K562 (cell line): ENCODE data around the gene C20orf141. TPM values are rescaled to one million over a fixed set of nuclear protein-coding genes. Genes with fewer than 3 reads are reported as not detected.

ENCODE experiments used
- ATAC-seq: fragments of 200-7000 bp; cut with Tn5 transposase; 3 replicates; pipeline ENCODE4 v1.9.1; 2020; ENCODE audit warnings: moderate library complexity
- BruUV-seq: library from RNA; stranded (reverse); fragments of 400-500 nt; replicated peaks from 2 replicates; lab custom pipeline; 2021; lab: Mats Ljungman, UMichigan
- CTCF ChIA-PET: fragments of 300-600 bp; formaldehyde crosslinking; extraction: SDS; loops from one replicate; lab custom pipeline; 2021; ENCODE audit warnings: low intra/inter-chr PET ratio; lab: Yijun Ruan, JAX
- POLR2A ChIA-PET: fragments of 300-600, 350-650 bp; sonication (Branson Sonifier 250); formaldehyde crosslinking; extraction: SDS; loops from one replicate; lab custom pipeline; 2021; ENCODE audit warnings: antibody characterized with exemption, inconsistent platforms; lab: Yijun Ruan, JAX
- DNase-seq, 4 experiments: peaks; one replicate each; pipeline versions ENCODE4 v3.0.0 to v3.0.0-alpha.2; 2011 to 2018; ENCODE audit warnings: low spot score in 3 of 4, mixed read lengths in 3 of 4; ENCODE audit errors: extremely low read depth in 1 of 4
- FAIRE-seq: peaks from 2 replicates; lab custom pipeline; 2011; peaks lifted over from hg19 to GRCh38; lab: Jason Lieb, UNC
- H2AFZ ChIP-seq: 2 replicates; pipeline ENCODE4 v1.6.0; 2011; ENCODE audit warnings: low read depth, low read length, control low read depth, inconsistent platforms
- H3K27ac ChIP-seq: fragments of 200-600 bp; 3 replicates; pipeline ENCODE4 v1.8.0; 2011; ENCODE audit warnings: low read depth, mild to moderate bottlenecking, control low read depth, inconsistent platforms, low read length, moderate library complexity, mixed read lengths; ENCODE audit errors: extremely low read depth
- H3K27me3 ChIP-seq, 2 experiments: fragments of 300-600 bp in 1 of 2; 2 replicates in 1 of 2; 3 replicates in 1 of 2; pipeline versions ENCODE4 v1.6.0 to v1.8.0; 2011; ENCODE audit warnings: inconsistent platforms in 2 of 2, low read length in 2 of 2, mild to moderate bottlenecking in 1 of 2, mixed read lengths in 1 of 2, moderate library complexity in 1 of 2; ENCODE audit not compliant: control insufficient read depth in 2 of 2, insufficient read depth in 2 of 2
- H3K36me3 ChIP-seq: fragments of 300-600 bp; 3 replicates; pipeline ENCODE4 v1.8.0; 2011; ENCODE audit warnings: mild to moderate bottlenecking, low read length, inconsistent platforms; ENCODE audit not compliant: control insufficient read depth, insufficient read depth
- H3K4me1 ChIP-seq, 2 experiments: fragments of 200-600 bp in 1 of 2; replicated peaks in 1 of 2; 2 replicates in 1 of 2; 3 replicates in 1 of 2; pipeline versions ENCODE4 v1.5.1 to v1.8.0; 2011; ENCODE audit warnings: inconsistent platforms in 2 of 2, low read length in 2 of 2, mild to moderate bottlenecking in 1 of 2, mixed read lengths in 1 of 2, moderate library complexity in 1 of 2; ENCODE audit not compliant: control insufficient read depth in 2 of 2, insufficient read depth in 2 of 2
- H3K4me2 ChIP-seq: 2 replicates; pipeline ENCODE4 v1.6.1; 2011; ENCODE audit warnings: low read length, control low read depth, inconsistent platforms, mixed read lengths; ENCODE audit not compliant: insufficient read depth
- H3K4me3 ChIP-seq: fragments of 200-600 bp; sonication (generic), shearing (Covaris generic); 2 replicates; pipeline ENCODE4 v1.5.1; 2016; ENCODE audit warnings: control low read depth, inconsistent platforms
- H3K79me2 ChIP-seq: fragments of 200-600 bp; 3 replicates; pipeline ENCODE4 v1.8.0; 2011; ENCODE audit warnings: low read length, inconsistent platforms; ENCODE audit not compliant: control insufficient read depth, insufficient read depth
- H3K9ac ChIP-seq, 2 experiments: 2 replicates each; pipeline versions ENCODE4 v1.6.0 to v1.6.1; 2011; ENCODE audit warnings: low read depth in 2 of 2, low read length in 2 of 2, control low read depth in 1 of 2, inconsistent platforms in 1 of 2, mild to moderate bottlenecking in 1 of 2, mixed read lengths in 1 of 2; ENCODE audit not compliant: insufficient read depth in 1 of 2
- H3K9me1 ChIP-seq: one replicate; pipeline ENCODE4 v1.6.0; 2011; ENCODE audit warnings: inconsistent platforms, mild to moderate bottlenecking, low read length, moderate library complexity; ENCODE audit not compliant: control insufficient read depth, insufficient read depth
- H3K9me3 ChIP-seq: replicated peaks from 2 replicates; pipeline ENCODE4 v1.5.1; 2011; ENCODE audit warnings: low read depth, low read length, inconsistent platforms; ENCODE audit not compliant: control insufficient read depth, insufficient read depth
- H4K20me1 ChIP-seq: replicated peaks from 2 replicates; pipeline ENCODE4 v1.6.1; 2011; ENCODE audit warnings: low read length, inconsistent platforms, mixed read lengths; ENCODE audit not compliant: control insufficient read depth, insufficient read depth
- CEBPG ChIP-seq, 3 experiments: fragments of 200-800 bp in 1 of 3; sonication (Bioruptor generic) in 1 of 3; sonication (generic) in 1 of 3; formaldehyde crosslinking in 1 of 3; IDR thresholded peaks in 2 of 3; conservative IDR thresholded peaks in 1 of 3; 2 replicates each; pipeline versions ENCODE4 v1.6.1 to v1.8.0; 2016 to 2022; ENCODE audit warnings: missing compliant biosample characterization in 2 of 3, missing genetic modification characterization in 2 of 3, mild to moderate bottlenecking in 1 of 3, missing genetic modification reagents in 1 of 3
- CTCF ChIP-seq, 3 experiments: IDR thresholded peaks in 2 of 3; conservative IDR thresholded peaks in 1 of 3; 2 replicates each; pipeline ENCODE4 v1.5.1; 2011 to 2012; ENCODE audit warnings: low read length in 3 of 3, mild to moderate bottlenecking in 3 of 3, control low read depth in 2 of 3, improper control_type of control experiment in 1 of 3, inconsistent platforms in 1 of 3, low read depth in 1 of 3, mixed read lengths in 1 of 3, moderate library complexity in 1 of 3; ENCODE audit not compliant: insufficient read depth in 2 of 3
- KHSRP ChIP-seq: fragments of 450-650 bp; IDR thresholded peaks from 2 replicates; pipeline ENCODE4 v1.6.1; 2017
- RREB1 ChIP-seq: fragments of 250-450 bp; sonication (Bioruptor Pico); IDR thresholded peaks from 2 replicates; pipeline ENCODE4 v1.4.0; 2020
- ZNF696 ChIP-seq: fragments of 250-450 bp; sonication (Bioruptor Pico); conservative IDR thresholded peaks from 2 replicates; pipeline ENCODE4 v1.4.0; 2020; ENCODE audit warnings: mild to moderate bottlenecking, moderate library complexity
- WGBS: fragments of 100-300 bp; shearing (Covaris generic); methylation state at CpG from one replicate; pipeline ENCODE4 v1.1.6; 2016; ENCODE audit warnings: low coverage, mixed read lengths; ENCODE audit not compliant: insufficient coverage; ENCODE audit errors: missing lambda C conversion rate; 5-methylcytosine and 5-hydroxymethylcytosine counted together
- in situ Hi-C: fragments of 300-500 bp; cut with MboI; formaldehyde crosslinking; loops from 4 replicates; pipeline ENCODE4 v1.15.0; 2018; ENCODE audit warnings: inconsistent platforms, mixed read lengths
- intact Hi-C: fragments of 100-400 bp; cut with micrococcal nuclease; formaldehyde crosslinking; loops from 2 replicates; pipeline ENCODE4 v1.14.2; 2022
- polyA plus RNA-seq, 8 experiments: library from polyadenylated mRNA; depleted of rRNA in 4 of 8; stranded (reverse) in 5 of 8; unstranded in 3 of 8; fragments of >200 nt; fragmentation: Nextera tagmentation in 2 of 8; fragmentation: Illumina TruSeq in 1 of 8; extraction: Ambion mirVana in 2 of 8; extraction: Trizol in 1 of 8; gene quantifications; 2 replicates each; pipeline versions ENCODE4 v1.2.1 to v1.2.3, GENCODE V29; 2011 to 2014; ENCODE audit warnings: inconsistent platforms in 1 of 8, missing spikeins in 1 of 8
- total RNA-seq, 7 experiments: library from RNA; depleted of rRNA in 6 of 7; stranded (reverse); fragments of >200 nt in 6 of 7; fragmentation: Illumina TruSeq in 2 of 7; extraction: Trizol in 2 of 7; gene quantifications; 2 replicates each; pipeline versions ENCODE4 v1.2.1 to v1.2.3, GENCODE V29; 2011 to 2021; ENCODE audit warnings: low replicate concordance in 1 of 7

Gene C20orf141
- total and polyA plus RNA-seq, 9 of the 15 experiments (the other 6 are each of a cell fraction or from before 2014, with no cell fraction given): not detected

- 24% methylated on average over 4 of the region's 4 CpGs for WGBS
- in situ Hi-C loops (no loop called here), intact Hi-C loops (no loop called here)
- FAIRE-seq: no peak
- Histone ChIP-seq H3K4me2 (no peak overlapping the region), H3K9ac (no peak overlapping the region), H3K27me3 (no peaks in the 10 kb centered on the region), H3K4me3 (no peak overlapping the region), H4K20me1 (no peaks in the 10 kb centered on the region), H3K9me3 (no peaks in the 10 kb centered on the region), H3K9me1 (no peaks in the 10 kb centered on the region), H2AFZ (no peak overlapping the region), H3K36me3 (no peaks in the 10 kb centered on the region), H3K27ac (no peak overlapping the region), H3K79me2 (no peaks in the 10 kb centered on the region)
- no peak for ATAC-seq
- BruUV-seq: no TSS peak
- POLR2A ChIA-PET: interaction anchor here (1.1 kb wide), 1 partner anchor 14 kb away, joined by 3 read pairs; the partner anchor contains the start of genes PCED1A and VPS16
- no peak for DNase-seq
- TF ChIP-seq CEBPG (CRISPR knock-in tag; IDR thresholded peaks at IDR 0.05) (no peak), CEBPG (tag; conservative IDR thresholded peaks at IDR 0.05 in 1 of 2, IDR thresholded peaks at IDR 0.05 in 1 of 2) (peak in 1 of 2 experiments; percentile 57; a peak in 1 of 4 replicates), KHSRP (no peak)
- TF ChIP-seq, all 486 proteins: peak for 1
- peaks cover 2 to 5% of the 10 kb centered on the region in 2 experiments; a peak in 2 of 5 replicates for H3K4me1 ChIP-seq
- CTCF ChIA-PET: no interaction called here
Observed at GRCh38 chr20:2826655-2827054, 11.9 kb downstream of the C20orf141 start.

GRCh38 chr20:2829376-2829775 is 14.6 kb downstream of the C20orf141 start:
- no peak overlapping the region for H3K9ac ChIP-seq
- WGBS: 10% methylated on average over 6 of the region's 6 CpGs

More at GRCh38 chr20:2829376-2829775, 14.6 kb downstream of the C20orf141 start:
- no TSS peak for BruUV-seq
- H3K27ac ChIP-seq: no peak overlapping the region
- no peak overlapping the region for H3K4me3 ChIP-seq
- no peaks in the 10 kb centered on the region for H3K27me3 ChIP-seq
- intact Hi-C loops (no loop called here), in situ Hi-C loops (no loop called here)
- ChIA-PET CTCF (no interaction called here), POLR2A (no interaction called here)
- no peaks in the 10 kb centered on the region for H3K36me3 ChIP-seq
- no peaks in the 10 kb centered on the region for H4K20me1 ChIP-seq
- H2AFZ ChIP-seq: no peak overlapping the region
- H3K4me1 ChIP-seq: no peaks in the 10 kb centered on the region; a peak in 1 of 5 replicates
- no peak overlapping the region for H3K4me2 ChIP-seq
- no peaks in the 10 kb centered on the region for H3K9me3 ChIP-seq
- DNase-seq: no peak
- no peak for TF ChIP-seq RREB1
- TF ChIP-seq ZNF696: no peak
- TF ChIP-seq CTCF (IDR thresholded peaks at IDR 0.05 in 2 of 3, conservative IDR thresholded peaks at IDR 0.05 in 1 of 3; ENCODE audit: insufficient read depth in 2 of 3, low read depth in 1 of 3, low read length in 3 of 3): 0 out of 6 replicates have a peak, but pooled peaks of 1 of the 3 experiments have one; percentile 2
- no peak for ATAC-seq
- no peaks in the 10 kb centered on the region for H3K9me1 ChIP-seq
- H3K79me2 ChIP-seq: no peaks in the 10 kb centered on the region
- FAIRE-seq: no peak
